Endothelial cell of umbilical vein (primary cell): Measurements from ENCODE around the gene CDK9. TPM values are rescaled to one million over a fixed set of nuclear protein-coding genes. Genes with fewer than 3 reads are reported as not detected.

Source experiments
- BruUV-seq: library from RNA; stranded (reverse); fragments of 400-500 nt; replicated peaks from 2 replicates; lab custom pipeline; 2021; lab: Mats Ljungman, UMichigan
- CTCF ChIA-PET: fragments of 300-600, 350-600 bp; sonication (Branson Sonifier 250); formaldehyde crosslinking; loops from one replicate; lab custom pipeline; 2021; ENCODE audit warnings: antibody characterized with exemption, inconsistent platforms; lab: Charles Lee
- POLR2A ChIA-PET: fragments of 300-600, 350-600 bp; sonication (Branson Sonifier 250); formaldehyde crosslinking; loops from one replicate; lab custom pipeline; 2021; ENCODE audit warnings: antibody characterized with exemption, inconsistent platforms; lab: Charles Lee
- DNase-seq: peaks from one replicate; pipeline ENCODE4 v3.0.0-alpha.2; 2011; ENCODE audit warnings: low read depth, low spot score
- FAIRE-seq: peaks from 2 replicates; lab custom pipeline; 2011; peaks lifted over from hg19 to GRCh38; lab: Jason Lieb, UNC
- H2AFZ ChIP-seq: 2 replicates; pipeline ENCODE4 v1.6.0; 2012; ENCODE audit warnings: low read depth, low read length, control low read depth, inconsistent platforms
- H3K27ac ChIP-seq: 2 replicates; pipeline ENCODE4 v1.5.1; 2011; ENCODE audit warnings: low read depth, mild to moderate bottlenecking, control low read depth, low read length, moderate library complexity; ENCODE audit not compliant: insufficient read depth
- H3K27me3 ChIP-seq, 2 experiments: 2 replicates each; pipeline versions ENCODE4 v1.6.0 to v1.6.1; 2011; ENCODE audit warnings: low read length in 2 of 2, mixed read lengths in 1 of 2; ENCODE audit not compliant: control insufficient read depth in 2 of 2, insufficient read depth in 2 of 2
- H3K36me3 ChIP-seq, 2 experiments: 2 replicates in 1 of 2; 3 replicates in 1 of 2; pipeline ENCODE4 v1.5.1; 2011; ENCODE audit warnings: low read length in 2 of 2, mild to moderate bottlenecking in 1 of 2, moderate library complexity in 1 of 2; ENCODE audit not compliant: control insufficient read depth in 2 of 2, insufficient read depth in 2 of 2; ENCODE audit errors: extremely low read depth in 1 of 2
- H3K4me1 ChIP-seq: 3 replicates; pipeline ENCODE4 v1.5.1; 2011; ENCODE audit warnings: mild to moderate bottlenecking, low read length; ENCODE audit not compliant: control insufficient read depth, insufficient read depth; ENCODE audit errors: extremely low read depth
- H3K4me2 ChIP-seq: 2 replicates; pipeline ENCODE4 v1.6.1; 2011; ENCODE audit warnings: low read length, control low read depth, mixed read lengths; ENCODE audit not compliant: insufficient read depth
- H3K4me3 ChIP-seq, 3 experiments: fragments of 200-600 bp in 1 of 3; sonication (generic), shearing (Covaris generic) in 1 of 3; replicated peaks in 1 of 3; 2 replicates each; pipeline ENCODE4 v1.5.1; 2011 to 2016; ENCODE audit warnings: control low read depth in 3 of 3, low read length in 3 of 3, mild to moderate bottlenecking in 2 of 3, inconsistent platforms in 1 of 3, low read depth in 1 of 3, moderate library complexity in 1 of 3; ENCODE audit not compliant: insufficient read depth in 1 of 3
- H3K79me2 ChIP-seq: 2 replicates; pipeline ENCODE4 v1.6.0; 2012; ENCODE audit warnings: low read length, inconsistent platforms; ENCODE audit not compliant: control insufficient read depth, insufficient read depth
- H3K9ac ChIP-seq: replicated peaks from 2 replicates; pipeline ENCODE3; 2011; ENCODE audit warnings: low read length, control low read depth; ENCODE audit not compliant: insufficient read depth; ENCODE audit errors: extremely low read depth
- H3K9me1 ChIP-seq: replicated peaks from 3 replicates; pipeline ENCODE4 v1.6.0; 2011; ENCODE audit warnings: mild to moderate bottlenecking, low read length; ENCODE audit not compliant: control insufficient read depth, insufficient read depth; ENCODE audit errors: extremely low read depth
- H3K9me3 ChIP-seq: replicated peaks from 2 replicates; pipeline ENCODE4 v1.5.1; 2012; ENCODE audit warnings: low read length, inconsistent platforms; ENCODE audit not compliant: control insufficient read depth, insufficient read depth
- H4K20me1 ChIP-seq: replicated peaks from 2 replicates; pipeline ENCODE3; 2011; ENCODE audit warnings: mild to moderate bottlenecking, low read length; ENCODE audit not compliant: control insufficient read depth, insufficient read depth; ENCODE audit errors: extremely low read depth
- EZH2 ChIP-seq: IDR thresholded peaks from 2 replicates; pipeline ENCODE4 v1.6.1; 2012; ENCODE audit warnings: borderline replicate concordance, low read depth, mild to moderate bottlenecking, moderate library complexity, low read length, inconsistent platforms; ENCODE audit not compliant: severe bottlenecking
- FOS ChIP-seq: IDR thresholded peaks from 2 replicates; pipeline ENCODE4 v1.6.1; 2011; ENCODE audit warnings: mild to moderate bottlenecking, low read length, moderate library complexity, borderline replicate concordance; ENCODE audit not compliant: insufficient read depth
- GATA2 ChIP-seq: IDR thresholded peaks from 2 replicates; pipeline ENCODE4 v1.7.0; 2011; ENCODE audit warnings: low read depth, mild to moderate bottlenecking, moderate library complexity, mixed read lengths, low read length; ENCODE audit not compliant: insufficient read length, insufficient read depth
- JUN ChIP-seq: IDR thresholded peaks from 2 replicates; pipeline ENCODE4 v1.6.1; 2011; ENCODE audit warnings: borderline replicate concordance, low read depth; ENCODE audit not compliant: insufficient read length, insufficient read depth
- MYC ChIP-seq: IDR thresholded peaks from one replicate; pipeline ENCODE4 v1.6.1; 2011; ENCODE audit warnings: mild to moderate bottlenecking, low read depth, low read length
- POLR2A ChIP-seq: IDR thresholded peaks from 2 replicates; pipeline ENCODE4 v1.6.1; 2012; ENCODE audit warnings: low read depth, mild to moderate bottlenecking, control low read depth, low read length
- POLR2AphosphoS5 ChIP-seq: IDR thresholded peaks from 2 replicates; pipeline ENCODE4 v1.6.1; 2012; ENCODE audit warnings: low read depth, mild to moderate bottlenecking, control low read depth, low read length, moderate library complexity; ENCODE audit not compliant: insufficient read depth
- dilution Hi-C: fragments of 300-500 bp; cut with MboI; formaldehyde crosslinking; loops from one replicate; pipeline ENCODE4 v1.15.0; 2019; ENCODE audit warnings: low sequenced_read_pairs; ENCODE audit not compliant: extremely low pct_ligation_motif_present
- intact Hi-C: fragments of 100-400 bp; cut with micrococcal nuclease; formaldehyde crosslinking; loops from one replicate; pipeline ENCODE4 v1.10.0; 2022
- polyA plus RNA-seq, 4 experiments: library from polyadenylated mRNA; depleted of rRNA in 3 of 4; stranded (reverse) in 3 of 4; unstranded in 1 of 4; fragments of >200 nt; gene quantifications; 2 replicates each; pipeline versions ENCODE4 v1.2.1 to v1.2.3, GENCODE V29; 2011 to 2012; ENCODE audit warnings: missing spikeins in 1 of 4
- total RNA-seq: library from RNA; stranded (reverse); gene quantifications from 2 replicates; pipeline ENCODE4 v1.2.3, GENCODE V29; 2021
- TF ChIP-seq, protein P1 (sequence below): IDR thresholded peaks from 2 replicates; pipeline ENCODE4 v1.6.1; 2011; ENCODE audit not compliant: insufficient read depth, insufficient read length
- TF ChIP-seq, protein P2 (sequence below), 2 donors: IDR thresholded peaks; 1 replicate in 1 of 2; 2 replicates in 1 of 2; pipeline ENCODE4 v1.5.1; 2011; ENCODE audit warnings: low read length in 2 of 2, mild to moderate bottlenecking in 2 of 2, moderate library complexity in 2 of 2, control low read depth in 1 of 2, inconsistent platforms in 1 of 2, low read depth in 1 of 2; ENCODE audit not compliant: insufficient read depth in 1 of 2; ENCODE audit errors: extremely low read depth in 1 of 2

CDK9 gene
- total and polyA plus RNA-seq, 2 donors (not counting 3 experiments of a cell fraction or from before 2014, with no cell fraction given) = 92.2 to 124 TPM

DNA sequence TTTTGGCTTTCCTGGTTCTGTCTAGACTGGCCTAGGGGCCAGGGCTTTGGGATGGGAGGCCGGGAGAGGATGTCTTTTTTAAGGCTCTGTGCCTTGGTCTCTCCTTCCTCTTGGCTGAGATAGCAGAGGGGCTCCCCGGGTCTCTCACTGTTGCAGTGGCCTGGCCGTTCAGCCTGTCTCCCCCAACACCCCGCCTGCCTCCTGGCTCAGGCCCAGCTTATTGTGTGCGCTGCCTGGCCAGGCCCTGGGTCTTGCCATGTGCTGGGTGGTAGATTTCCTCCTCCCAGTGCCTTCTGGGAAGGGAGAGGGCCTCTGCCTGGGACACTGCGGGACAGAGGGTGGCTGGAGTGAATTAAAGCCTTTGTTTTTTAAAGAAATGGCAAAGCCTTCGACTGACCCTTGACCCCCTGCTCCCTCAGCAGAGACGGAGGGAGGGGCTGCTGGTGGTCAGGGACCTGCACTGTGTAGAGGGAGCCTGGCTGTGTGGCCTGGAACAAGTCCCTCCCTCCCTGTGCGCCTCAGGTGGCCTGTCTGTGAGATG lies 27.9 kb downstream of the CDK9 start:
- intact Hi-C loops = no loop called here
- peak; percentile 68 for DNase-seq
- CTCF ChIA-PET = interaction anchor here (0.6 to 8.4 kb wide), 3 partner anchors 11 to 56 kb away, joined by 3 to 76 read pairs (median 5); no protein-coding TSS in a partner anchor
- no peak overlapping the region for H3K4me2 ChIP-seq
- peaks cover 19 to 56% of the 10 kb centered on the region in 2 experiments for H3K36me3 ChIP-seq
- FAIRE-seq = peak; percentile 62
- no peak overlapping the region for H3K9ac ChIP-seq
- BruUV-seq = TSS peak; percentile 50
- no peak overlapping the region for H2AFZ ChIP-seq
- no peak overlapping the region for H3K27ac ChIP-seq
- no peaks in the 10 kb centered on the region for H4K20me1 ChIP-seq
- peaks cover 10% of the 10 kb centered on the region for H3K4me1 ChIP-seq
- TF ChIP-seq, protein P1, sequence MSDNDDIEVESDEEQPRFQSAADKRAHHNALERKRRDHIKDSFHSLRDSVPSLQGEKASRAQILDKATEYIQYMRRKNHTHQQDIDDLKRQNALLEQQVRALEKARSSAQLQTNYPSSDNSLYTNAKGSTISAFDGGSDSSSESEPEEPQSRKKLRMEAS = peak; percentile 43
- no peak for TF ChIP-seq FOS
- H3K9me3 ChIP-seq = no peaks in the 10 kb centered on the region
- H3K79me2 ChIP-seq = no peaks in the 10 kb centered on the region
- no peak overlapping the region for H3K4me3 ChIP-seq
- POLR2A ChIA-PET = no interaction called here
- no peaks in the 10 kb centered on the region for H3K27me3 ChIP-seq
- dilution Hi-C loops = no loop called here
- no peaks in the 10 kb centered on the region for H3K9me1 ChIP-seq

DNA sequence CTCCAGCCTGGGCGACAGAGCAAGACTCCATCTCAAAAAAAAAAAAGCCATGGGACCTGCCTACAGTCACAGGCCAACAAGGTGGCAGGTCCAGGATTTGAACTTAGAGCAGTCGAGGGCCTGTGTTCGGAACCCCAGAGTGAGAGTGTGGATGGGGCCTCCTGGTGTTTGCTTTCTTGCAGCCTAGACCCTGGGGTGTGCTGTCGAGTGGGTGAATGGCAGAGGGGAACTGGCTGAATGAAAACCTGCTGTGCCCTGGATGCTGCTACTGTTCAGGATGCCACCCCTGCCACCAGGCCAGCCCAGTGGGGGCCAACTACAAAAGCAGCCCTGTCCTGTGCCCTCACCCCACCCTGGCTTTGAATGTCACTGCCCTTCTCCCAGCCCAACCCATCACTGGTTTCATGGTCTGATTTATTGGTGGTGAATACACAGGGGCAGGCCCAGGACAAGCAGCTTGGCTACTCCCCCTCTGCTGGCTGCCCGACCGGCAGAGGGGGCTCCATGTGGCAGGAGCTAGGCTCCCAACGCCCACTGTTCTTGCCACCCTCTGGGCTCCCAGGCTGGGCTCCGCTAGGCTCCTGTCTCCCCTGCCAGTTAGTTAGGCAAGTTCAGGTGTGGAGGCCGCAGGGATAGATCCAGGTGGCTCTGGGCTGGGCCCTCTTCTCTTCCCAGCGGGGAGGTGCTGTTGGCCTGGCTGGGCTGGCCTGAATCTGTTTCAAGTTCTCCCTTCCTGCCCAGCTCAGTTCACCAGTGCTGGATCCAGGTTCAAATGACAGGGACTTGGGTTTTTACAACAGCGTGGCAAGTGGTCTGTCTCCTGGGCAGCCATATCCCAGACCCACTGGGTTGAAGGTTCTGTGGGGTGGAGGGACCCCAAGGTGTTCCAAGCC lies 29.0 kb downstream of the CDK9 start:
- CTCF ChIA-PET = interaction anchor here (0.8 to 8.4 kb wide), 2 partner anchors 16 to 55 kb away, joined by 3 to 76 read pairs; no protein-coding TSS in a partner anchor
- H2AFZ ChIP-seq = no peak overlapping the region
- H4K20me1 ChIP-seq = no peaks in the 10 kb centered on the region
- H3K9me1 ChIP-seq = no peaks in the 10 kb centered on the region
- no peak overlapping the region for H3K4me3 ChIP-seq
- no peak overlapping the region for H3K4me2 ChIP-seq
- DNase-seq = no peak
- TF ChIP-seq POLR2A = peak; percentile 66
- TF ChIP-seq GATA2 = no peak
- TF ChIP-seq, protein P1 = no peak
- TF ChIP-seq JUN = no peak
- peak; percentile 25 for TF ChIP-seq POLR2AphosphoS5
- TF ChIP-seq, protein P2, sequence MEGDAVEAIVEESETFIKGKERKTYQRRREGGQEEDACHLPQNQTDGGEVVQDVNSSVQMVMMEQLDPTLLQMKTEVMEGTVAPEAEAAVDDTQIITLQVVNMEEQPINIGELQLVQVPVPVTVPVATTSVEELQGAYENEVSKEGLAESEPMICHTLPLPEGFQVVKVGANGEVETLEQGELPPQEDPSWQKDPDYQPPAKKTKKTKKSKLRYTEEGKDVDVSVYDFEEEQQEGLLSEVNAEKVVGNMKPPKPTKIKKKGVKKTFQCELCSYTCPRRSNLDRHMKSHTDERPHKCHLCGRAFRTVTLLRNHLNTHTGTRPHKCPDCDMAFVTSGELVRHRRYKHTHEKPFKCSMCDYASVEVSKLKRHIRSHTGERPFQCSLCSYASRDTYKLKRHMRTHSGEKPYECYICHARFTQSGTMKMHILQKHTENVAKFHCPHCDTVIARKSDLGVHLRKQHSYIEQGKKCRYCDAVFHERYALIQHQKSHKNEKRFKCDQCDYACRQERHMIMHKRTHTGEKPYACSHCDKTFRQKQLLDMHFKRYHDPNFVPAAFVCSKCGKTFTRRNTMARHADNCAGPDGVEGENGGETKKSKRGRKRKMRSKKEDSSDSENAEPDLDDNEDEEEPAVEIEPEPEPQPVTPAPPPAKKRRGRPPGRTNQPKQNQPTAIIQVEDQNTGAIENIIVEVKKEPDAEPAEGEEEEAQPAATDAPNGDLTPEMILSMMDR (IDR thresholded peaks at IDR 0.05; ENCODE audit: extremely low read depth in 1 of 2, insufficient read depth in 1 of 2, low read depth in 1 of 2, low read length in 2 of 2) = peak in 1 of 2 donors; percentile 1
- no peak for TF ChIP-seq EZH2
- TF ChIP-seq MYC = no peak
- TF ChIP-seq FOS = no peak
- POLR2A ChIA-PET = no interaction called here
- intact Hi-C loops (no loop called here), dilution Hi-C loops (no loop called here)
- TSS peak; percentile 95 for BruUV-seq
- no peak overlapping the region for H3K27ac ChIP-seq
- no peaks in the 10 kb centered on the region for H3K9me3 ChIP-seq
- peaks cover 10% of the 10 kb centered on the region for H3K4me1 ChIP-seq
- peaks cover 7% of the 10 kb centered on the region for H3K79me2 ChIP-seq
- no peaks in the 10 kb centered on the region for H3K27me3 ChIP-seq
- H3K36me3 ChIP-seq = peaks cover 27 to 64% of the 10 kb centered on the region in 2 experiments
- no peak overlapping the region for H3K9ac ChIP-seq
- FAIRE-seq = peak; percentile 58
